GM23338 (cell line): ENCODE results near the gene EPHB1. TPM values are rescaled to one million over a fixed set of nuclear protein-coding genes. Genes with fewer than 3 reads are reported as not detected.

Experiments used
- ATAC-seq: fragments of 200-7000 bp; cut with Tn5 transposase; 3 replicates; pipeline ENCODE4 v1.9.1; 2020
- DNase-seq: peaks from one replicate; pipeline ENCODE4 v3.0.0-alpha.2; 2015; ENCODE audit warnings: low spot score
- H2AFZ ChIP-seq: fragments of 200-600 bp; sonication (generic); 2 replicates; pipeline ENCODE4 v1.8.0; 2016; ENCODE audit warnings: antibody characterized with exemption, mild to moderate bottlenecking, moderate library complexity
- H3F3A ChIP-seq: fragments of 200-600 bp; sonication (generic); replicated peaks from 2 replicates; pipeline ENCODE4 v1.8.0; 2017; ENCODE audit warnings: antibody characterized with exemption, mixed run types, low read depth
- H3K27ac ChIP-seq: fragments of 200-600 bp; sonication (generic); 2 replicates; pipeline ENCODE4 v1.6.1; 2016; ENCODE audit warnings: low read depth
- H3K27me3 ChIP-seq: fragments of 200-600 bp; sonication (generic); 2 replicates; pipeline ENCODE4 v1.8.0; 2016; ENCODE audit warnings: mild to moderate bottlenecking, mixed run types, moderate library complexity; ENCODE audit not compliant: insufficient read depth
- H3K36me3 ChIP-seq: fragments of 200-600 bp; sonication (generic); 2 replicates; pipeline ENCODE4 v1.8.0; 2016; ENCODE audit warnings: mild to moderate bottlenecking; ENCODE audit not compliant: insufficient read depth
- H3K4me1 ChIP-seq: fragments of 200-600 bp; sonication (generic); 2 replicates; pipeline ENCODE4 v1.8.0; 2016; ENCODE audit warnings: mild to moderate bottlenecking, moderate library complexity; ENCODE audit not compliant: insufficient read depth
- H3K4me2 ChIP-seq: fragments of 200-600 bp; sonication (generic); 2 replicates; pipeline ENCODE4 v1.7.1; 2017; ENCODE audit warnings: mixed run types
- H3K4me3 ChIP-seq: fragments of 200-600 bp; sonication (generic); 2 replicates; pipeline ENCODE4 v1.6.1; 2016; ENCODE audit warnings: mixed run types
- H3K79me2 ChIP-seq: fragments of 200-600 bp; sonication (generic); replicated peaks from 2 replicates; pipeline ENCODE4 v1.8.0; 2017; ENCODE audit warnings: mild to moderate bottlenecking; ENCODE audit not compliant: insufficient read depth
- H3K9me2 ChIP-seq: fragments of 200-600 bp; sonication (generic); 2 replicates; pipeline ENCODE4 v1.8.0; 2017; ENCODE audit not compliant: insufficient read depth
- H4K20me1 ChIP-seq: fragments of 200-600 bp; sonication (generic); replicated peaks from 2 replicates; pipeline ENCODE4 v1.8.0; 2017; ENCODE audit warnings: mild to moderate bottlenecking; ENCODE audit not compliant: insufficient read depth
- H3K27ac Mint-ChIP-seq: 2 replicates; pipeline ENCODE4 v1.8.0; 2020; ENCODE audit warnings: inconsistent platforms, mild to moderate bottlenecking, moderate library complexity, mixed read lengths
- H3K27me3 Mint-ChIP-seq: 3 replicates; pipeline ENCODE4 v1.8.0; 2022; ENCODE audit warnings: low read depth, mild to moderate bottlenecking, moderate library complexity, mixed read lengths, inconsistent platforms; ENCODE audit not compliant: insufficient read depth, poor library complexity
- H3K36me3 Mint-ChIP-seq: 3 replicates; pipeline ENCODE4 v1.8.0; 2021; ENCODE audit warnings: low read depth, mild to moderate bottlenecking, inconsistent platforms, moderate library complexity, mixed read lengths
- H3K4me1 Mint-ChIP-seq: 3 replicates; pipeline ENCODE4 v1.8.0; 2020; ENCODE audit warnings: mild to moderate bottlenecking, inconsistent platforms, mixed read lengths
- H3K4me3 Mint-ChIP-seq: 3 replicates; pipeline ENCODE4 v1.8.0; 2021; ENCODE audit warnings: moderate library complexity, mild to moderate bottlenecking, inconsistent platforms, mixed read lengths
- H3K9me3 Mint-ChIP-seq: 3 replicates; pipeline ENCODE4 v1.8.0; 2020; ENCODE audit warnings: moderate library complexity, mild to moderate bottlenecking, inconsistent platforms, mixed read lengths
- CREB1 ChIP-seq: fragments of 250-450 bp; sonication (Bioruptor Pico); IDR thresholded peaks from 2 replicates; pipeline ENCODE4 v1.5.0; 2020; ENCODE audit warnings: low read depth, mild to moderate bottlenecking, moderate library complexity
- ETS1 ChIP-seq: IDR thresholded peaks from 2 replicates; pipeline ENCODE4 v1.6.1; 2016; ENCODE audit warnings: antibody characterized with exemption
- EZH2phosphoT487 ChIP-seq: fragments of 200-600 bp; sonication (generic); IDR thresholded peaks from one replicate; pipeline ENCODE4 v1.8.1; 2018; ENCODE audit warnings: antibody characterized with exemption; ENCODE audit not compliant: unreplicated experiment
- JUNB ChIP-seq: IDR thresholded peaks from one replicate; pipeline ENCODE4 v1.6.1; 2016; ENCODE audit warnings: antibody characterized with exemption; ENCODE audit not compliant: unreplicated experiment
- POLR2AphosphoS5 ChIP-seq: IDR thresholded peaks from 2 replicates; pipeline ENCODE4 v1.6.1; 2016; ENCODE audit warnings: antibody characterized with exemption, low read depth
- REST ChIP-seq: IDR thresholded peaks from one replicate; pipeline ENCODE4 v1.6.1; 2018; ENCODE audit warnings: antibody characterized with exemption; ENCODE audit not compliant: unreplicated experiment
- ZNF114 ChIP-seq: fragments of 250-450 bp; sonication (Bioruptor Pico); IDR thresholded peaks from 2 replicates; pipeline ENCODE4 v1.5.0; 2020; ENCODE audit warnings: mild to moderate bottlenecking, moderate library complexity
- ZNF331 ChIP-seq: fragments of 250-450 bp; sonication (Bioruptor Pico); IDR thresholded peaks from 2 replicates; pipeline ENCODE4 v1.5.0; 2020; ENCODE audit warnings: low read depth, mild to moderate bottlenecking, moderate library complexity
- ZNF462 ChIP-seq: fragments of 250-450 bp; sonication (Bioruptor Pico); IDR thresholded peaks from 2 replicates; pipeline ENCODE4 v1.5.0; 2020; ENCODE audit warnings: mild to moderate bottlenecking, moderate library complexity
- polyA plus RNA-seq: library from polyadenylated mRNA; unstranded; fragments of >200 nt; fragmentation: Nextera tagmentation; extraction: Ambion mirVana; gene quantifications from 2 replicates; pipeline ENCODE4 v1.2.1, GENCODE V29; 2016
- total RNA-seq: library from RNA; depleted of rRNA; stranded (reverse); fragments of >200 nt; shearing (Covaris generic); gene quantifications from 2 replicates; pipeline ENCODE4 v1.2.3, GENCODE V29; 2014

The EPHB1 gene
- total and polyA plus RNA-seq, 2 experiments from 2014 or later = 2.7 to 5.2 TPM

GRCh38 chr3:134776518-134776917, 18.5 kb upstream of the EPHB1 start:
- no peak overlapping the region for H3K4me3 Mint-ChIP-seq
- TF ChIP-seq EZH2phosphoT487 = no peak
- TF ChIP-seq REST = no peak
- no peak for TF ChIP-seq ETS1
- no peak for TF ChIP-seq ZNF331 (CRISPR knock-in tag)
- TF ChIP-seq POLR2AphosphoS5 = no peak
- no peak for TF ChIP-seq ZNF114 (CRISPR knock-in tag)
- TF ChIP-seq JUNB = no peak
- TF ChIP-seq CREB1 = no peak
- no peak for TF ChIP-seq ZNF462 (CRISPR knock-in tag)

More at GRCh38 chr3:134776518-134776917, 18.5 kb upstream of the EPHB1 start:
- Histone ChIP-seq H4K20me1 (no peaks in the 10 kb centered on the region), H3K4me2 (no peak overlapping the region), H3K9me2 (peaks cover 4% of the 10 kb centered on the region; the same call in 1 of the 2 replicates), H3K4me3 (no peak overlapping the region), H3K27ac (no peak overlapping the region), H2AFZ (no peak overlapping the region), H3K27me3 (no peaks in the 10 kb centered on the region), H3F3A (no peaks in the 10 kb centered on the region), H3K4me1 (no peaks in the 10 kb centered on the region), H3K79me2 (no peaks in the 10 kb centered on the region), H3K36me3 (no peaks in the 10 kb centered on the region)
- Mint-ChIP-seq H3K9me3 (no peaks in the 10 kb centered on the region), H3K27ac (no peak overlapping the region), H3K27me3 (peaks cover 9% of the 10 kb centered on the region), H3K4me1 (no peaks in the 10 kb centered on the region), H3K36me3 (no peaks in the 10 kb centered on the region)
- ATAC-seq (no peak), DNase-seq (no peak)
